Neural progenitor cell (in vitro differentiated cells): Measurements from ENCODE around the gene LIPC.

Source experiments
- EZH2phosphoT487 ChIP-seq: fragments of 200-600 bp; sonication (generic); IDR thresholded peaks from 2 replicates; pipeline ENCODE4 v1.6.1; 2017; ENCODE audit warnings: antibody characterized with exemption
- TF ChIP-seq, protein P1 (sequence below): fragments of 200-600 bp; sonication (generic); IDR thresholded peaks from 2 replicates; pipeline ENCODE4 v1.5.1; 2017; ENCODE audit warnings: antibody characterized with exemption, mild to moderate bottlenecking

DNA sequence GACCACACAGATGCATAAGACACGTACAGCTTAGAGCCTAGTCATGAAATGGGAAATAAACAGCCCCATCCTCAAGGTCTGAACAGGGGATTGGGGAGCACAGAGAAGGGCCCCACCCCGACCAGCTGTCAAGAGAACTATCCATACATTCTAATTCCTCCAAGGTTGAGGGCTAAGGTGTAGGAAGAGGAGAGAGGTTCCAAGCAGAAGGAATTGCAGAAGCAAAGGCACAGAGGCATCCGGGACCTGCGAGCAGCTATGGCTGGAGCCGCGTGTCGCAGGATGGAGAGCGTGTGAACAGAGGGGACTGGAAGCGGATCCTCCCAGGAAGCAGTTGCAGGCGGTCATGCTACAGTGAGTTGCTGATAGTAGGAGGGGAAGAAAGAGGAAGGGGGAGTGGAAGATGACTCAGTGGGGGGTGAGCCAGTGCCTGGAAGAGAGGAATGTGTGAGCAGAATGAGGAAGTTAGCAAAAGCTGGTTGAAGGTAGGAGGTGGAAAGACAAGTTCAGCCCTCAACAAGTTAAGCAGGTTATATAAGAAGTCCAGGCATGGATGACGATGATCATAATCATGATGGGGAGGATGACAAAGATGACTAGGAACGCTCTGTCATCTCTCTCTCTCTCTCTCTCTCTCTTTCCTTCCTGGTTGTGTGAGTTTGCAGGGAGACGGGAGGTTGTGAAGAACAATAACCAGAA lies 89.7 kb downstream of the LIPC start:
- TF ChIP-seq, protein P1, sequence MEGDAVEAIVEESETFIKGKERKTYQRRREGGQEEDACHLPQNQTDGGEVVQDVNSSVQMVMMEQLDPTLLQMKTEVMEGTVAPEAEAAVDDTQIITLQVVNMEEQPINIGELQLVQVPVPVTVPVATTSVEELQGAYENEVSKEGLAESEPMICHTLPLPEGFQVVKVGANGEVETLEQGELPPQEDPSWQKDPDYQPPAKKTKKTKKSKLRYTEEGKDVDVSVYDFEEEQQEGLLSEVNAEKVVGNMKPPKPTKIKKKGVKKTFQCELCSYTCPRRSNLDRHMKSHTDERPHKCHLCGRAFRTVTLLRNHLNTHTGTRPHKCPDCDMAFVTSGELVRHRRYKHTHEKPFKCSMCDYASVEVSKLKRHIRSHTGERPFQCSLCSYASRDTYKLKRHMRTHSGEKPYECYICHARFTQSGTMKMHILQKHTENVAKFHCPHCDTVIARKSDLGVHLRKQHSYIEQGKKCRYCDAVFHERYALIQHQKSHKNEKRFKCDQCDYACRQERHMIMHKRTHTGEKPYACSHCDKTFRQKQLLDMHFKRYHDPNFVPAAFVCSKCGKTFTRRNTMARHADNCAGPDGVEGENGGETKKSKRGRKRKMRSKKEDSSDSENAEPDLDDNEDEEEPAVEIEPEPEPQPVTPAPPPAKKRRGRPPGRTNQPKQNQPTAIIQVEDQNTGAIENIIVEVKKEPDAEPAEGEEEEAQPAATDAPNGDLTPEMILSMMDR, result no peak
- TF ChIP-seq EZH2phosphoT487, result no peak
